Fibroblast of the conjunctiva (primary cell): Measurements from ENCODE around the gene MT1A.
"Not testable (repeated sequence)": the region's sequence is repeated elsewhere in the genome, so short reads cannot be mapped to it uniquely, and the experiment has no call there.

Source experiments
- DNase-seq: peaks from one replicate; pipeline ENCODE4 v3.0.0-alpha.2; 2010; ENCODE audit warnings: low read depth

The MT1A gene

DNA sequence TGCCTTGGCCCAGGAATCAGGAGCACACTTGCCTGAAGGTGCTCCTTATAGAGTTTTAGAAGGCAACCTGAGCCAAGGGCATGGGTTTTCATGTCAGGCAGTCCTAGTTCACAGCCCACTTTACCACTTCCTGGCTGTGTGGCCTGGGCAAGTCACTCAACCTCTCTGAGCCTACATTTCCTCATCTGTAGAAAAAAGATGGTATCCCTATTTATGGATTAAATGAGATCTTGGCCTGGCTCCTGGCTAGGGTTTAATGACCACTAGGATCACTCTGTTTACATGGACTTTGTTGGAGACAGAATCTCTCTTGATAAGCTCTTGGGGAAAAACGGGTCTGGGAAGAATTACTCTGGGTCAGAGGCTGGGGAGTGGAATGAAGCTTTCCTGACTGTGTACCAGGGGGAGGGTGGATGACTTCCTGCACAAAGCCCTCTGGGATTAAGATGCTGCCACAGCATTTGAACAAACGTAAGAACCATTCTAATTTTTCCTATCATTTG lies 27.8 kb upstream of the MT1A start:
- DNase-seq = no peak

DNA sequence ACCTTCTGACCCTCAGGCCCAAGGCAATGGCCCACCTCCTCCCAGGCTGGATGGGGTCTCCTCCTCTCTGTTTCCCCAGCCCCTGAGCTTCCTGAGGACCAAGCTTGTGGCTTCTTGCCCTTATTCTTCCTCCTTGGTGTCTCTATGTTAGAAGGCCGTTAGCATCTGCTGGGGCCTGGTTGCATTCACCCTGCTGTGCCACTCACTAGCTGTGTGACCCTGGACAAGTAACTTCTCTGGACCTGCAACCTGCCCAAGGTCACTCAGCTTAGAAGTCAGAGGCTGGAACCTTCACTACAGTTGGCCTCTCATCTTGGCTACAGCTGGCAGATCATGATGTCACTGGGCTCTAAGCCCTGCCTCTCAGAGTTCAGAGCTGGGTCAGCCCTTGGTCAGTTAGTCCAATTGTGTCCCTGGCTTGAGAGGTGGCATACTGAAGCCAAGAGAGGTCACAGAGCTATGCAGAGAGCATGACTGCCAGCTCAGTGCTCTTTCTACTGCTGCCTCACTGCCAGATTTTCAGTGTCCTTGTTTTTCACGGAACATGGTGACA lies 27.1 kb upstream of the MT1A start:
- no peak for DNase-seq

DNA sequence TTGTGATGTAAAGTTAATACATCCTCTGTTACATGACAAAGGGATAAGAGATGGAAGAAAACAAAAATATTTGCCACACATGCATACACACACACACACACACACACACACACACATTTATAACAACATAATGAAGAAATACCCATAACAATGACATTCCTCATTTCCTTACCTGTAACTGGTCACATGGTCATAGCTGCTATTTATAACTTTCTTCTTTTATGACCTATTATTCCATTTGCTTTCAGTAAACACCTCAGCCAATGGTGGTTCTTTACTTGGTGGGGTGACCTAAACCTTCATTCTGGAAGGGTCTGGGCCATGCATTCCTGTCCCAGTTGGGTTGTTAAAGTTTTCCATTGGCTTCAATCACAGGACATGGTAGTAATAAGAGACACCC lies 24.8 kb upstream of the MT1A start:
- DNase-seq = no peak

DNA sequence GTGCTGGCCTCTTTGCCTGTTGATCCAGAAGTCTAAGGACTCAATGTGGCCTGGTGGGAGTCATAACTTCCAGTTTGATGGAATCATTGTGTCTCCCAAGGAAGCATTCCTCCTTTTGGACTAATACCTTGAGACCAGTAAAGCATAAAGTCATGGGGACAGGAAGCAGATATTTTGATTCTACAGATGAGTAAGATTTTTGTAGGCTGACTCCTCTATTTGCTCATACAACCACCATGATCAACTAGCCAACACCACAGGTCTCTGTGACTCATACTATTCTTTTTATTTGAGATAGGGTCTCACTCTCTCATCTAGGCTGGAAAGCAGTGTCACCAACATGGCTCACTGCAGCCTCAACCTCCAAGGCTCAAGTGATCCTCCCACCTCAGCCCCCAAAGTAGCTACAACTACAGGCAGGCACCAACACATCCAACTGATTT lies 23.9 kb upstream of the MT1A start:
- no peak for DNase-seq

DNA sequence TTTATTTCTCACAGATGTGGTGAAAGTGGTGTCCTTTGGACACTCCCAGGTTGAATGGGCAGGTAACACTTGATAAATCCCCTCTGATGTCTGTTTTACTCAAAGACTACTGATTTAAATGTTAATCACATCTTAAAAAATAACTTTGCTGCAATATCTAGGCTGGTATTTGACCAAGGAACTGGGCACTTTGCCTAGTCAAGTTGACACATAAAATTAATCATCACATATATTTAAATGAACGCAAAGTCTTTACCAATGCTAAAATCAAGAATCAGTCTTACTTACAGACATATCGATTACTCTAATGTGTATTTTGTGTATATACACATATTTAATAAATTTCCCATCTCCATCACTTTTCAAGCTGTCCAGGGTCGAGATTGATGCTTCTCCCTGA lies 23.1 kb upstream of the MT1A start:
- DNase-seq = no peak

DNA sequence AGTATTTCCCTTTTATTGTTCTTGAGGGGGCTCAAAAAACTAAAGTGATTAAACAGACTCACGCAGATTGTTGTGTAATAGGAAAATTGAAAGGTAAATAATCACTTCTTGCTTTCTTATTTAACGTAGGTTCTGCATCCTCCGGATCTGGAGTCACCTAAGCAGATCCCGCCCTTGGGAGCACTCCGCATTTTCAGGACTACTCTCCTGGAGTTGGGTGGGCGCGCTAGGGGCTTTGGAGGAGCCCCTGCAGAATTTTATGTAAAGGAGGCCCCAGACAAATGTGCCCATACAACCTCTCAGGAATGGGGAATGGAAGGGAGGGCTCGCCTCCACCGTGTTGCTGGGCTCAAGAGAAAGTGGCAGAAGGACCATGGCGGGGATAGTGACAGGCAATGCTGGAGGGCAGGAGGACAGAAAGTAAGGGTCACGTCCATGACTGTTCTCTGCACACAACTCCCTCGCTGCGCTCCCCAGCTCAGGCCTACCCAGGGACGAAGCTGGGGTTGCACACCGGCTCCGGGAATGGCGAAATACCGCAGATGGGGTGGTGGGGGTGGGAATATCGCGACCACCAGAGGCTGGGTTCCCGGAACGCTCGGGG lies 21.8 kb upstream of the MT1A start:
- DNase-seq = no peak

DNA sequence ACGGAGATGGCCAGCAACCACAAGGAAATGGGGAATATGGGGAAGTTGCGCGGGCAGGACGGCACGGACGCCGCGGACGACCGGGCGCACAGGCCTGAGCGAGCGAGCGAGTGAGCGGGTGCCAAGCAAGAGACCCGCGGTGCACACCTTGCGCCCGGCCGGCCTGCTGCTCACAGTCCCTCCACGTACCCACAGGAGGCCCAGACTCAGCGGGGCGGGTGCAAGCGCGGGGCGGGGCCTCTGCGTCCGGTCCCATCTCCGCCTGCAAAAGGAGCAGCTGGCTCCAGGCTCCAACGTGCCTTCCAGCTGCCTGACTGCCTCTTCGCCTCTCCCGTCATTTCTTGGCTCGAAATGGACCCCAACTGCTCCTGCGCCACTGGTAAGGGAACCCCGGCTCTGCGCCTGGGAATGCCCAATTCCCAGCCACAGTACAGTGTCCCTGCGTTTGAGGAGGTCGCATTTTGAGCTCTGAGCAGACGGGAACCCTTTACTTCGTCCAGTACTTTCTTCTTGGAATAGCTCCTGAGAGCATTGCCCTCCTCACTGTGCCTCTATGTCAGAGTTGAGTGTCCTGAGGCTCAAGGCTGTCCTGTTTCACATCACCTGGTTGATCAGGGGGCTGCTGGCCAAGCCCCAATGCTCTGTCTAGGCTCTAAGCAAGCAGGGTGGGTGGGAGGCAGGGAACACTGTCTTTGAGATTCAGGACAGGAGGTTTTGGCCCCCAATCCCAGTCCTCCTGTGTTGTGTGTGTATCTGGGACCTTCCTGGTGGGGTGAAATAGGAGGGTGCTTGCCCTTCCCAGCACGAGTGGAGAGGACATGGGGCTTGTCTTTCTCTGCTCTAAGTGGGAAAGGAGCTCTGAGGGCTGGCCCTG lies 21.0 kb upstream of the MT1A start:
- DNase-seq = no peak

DNA sequence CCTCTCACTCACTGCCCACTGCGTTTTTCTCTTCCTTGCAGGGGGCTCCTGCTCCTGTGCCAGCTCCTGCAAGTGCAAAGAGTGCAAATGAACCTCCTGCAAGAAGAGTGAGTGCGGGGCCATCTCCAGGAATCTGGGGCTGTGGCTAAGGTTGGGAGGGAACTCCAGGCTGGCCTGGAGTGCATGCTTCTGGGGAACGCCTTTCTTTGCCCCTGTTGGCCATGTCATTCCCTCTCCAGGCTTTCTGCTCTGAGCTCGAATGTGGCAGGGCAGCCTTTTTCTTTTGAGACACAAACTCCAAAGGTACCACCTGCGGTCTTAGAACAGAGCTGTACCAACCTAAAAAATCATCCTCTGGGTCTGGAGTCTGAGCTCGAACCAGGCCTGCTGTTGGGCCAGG lies 20.3 kb upstream of the MT1A start:
- DNase-seq = no peak

DNA sequence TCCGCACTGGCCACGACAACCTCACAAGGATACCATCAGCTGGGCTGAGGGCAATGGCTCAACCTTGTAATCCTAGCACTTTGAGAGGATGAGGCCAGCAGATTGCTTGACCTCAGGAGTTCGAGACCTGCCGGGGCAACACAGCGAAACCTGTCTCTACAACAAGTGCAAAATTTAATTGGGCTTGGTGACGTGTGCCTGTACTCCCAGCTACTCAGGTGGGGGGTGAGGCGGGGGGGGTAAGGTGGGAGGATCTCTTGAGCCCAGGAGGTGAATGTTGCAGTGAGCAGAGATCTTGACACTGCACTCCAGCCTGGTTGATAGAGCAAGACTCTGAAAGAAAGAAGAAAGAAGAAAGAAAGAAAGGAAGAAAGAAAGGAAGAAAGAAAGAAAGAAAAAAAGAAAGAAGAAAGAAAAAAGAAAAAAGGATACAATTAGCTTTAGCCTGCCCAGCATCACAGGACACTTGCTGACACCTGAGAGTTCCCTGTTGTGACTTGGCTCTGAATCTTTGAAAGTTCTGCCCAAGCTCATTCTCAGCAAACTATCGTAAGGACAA lies 18.0 kb upstream of the MT1A start:
- DNase-seq = no peak

DNA sequence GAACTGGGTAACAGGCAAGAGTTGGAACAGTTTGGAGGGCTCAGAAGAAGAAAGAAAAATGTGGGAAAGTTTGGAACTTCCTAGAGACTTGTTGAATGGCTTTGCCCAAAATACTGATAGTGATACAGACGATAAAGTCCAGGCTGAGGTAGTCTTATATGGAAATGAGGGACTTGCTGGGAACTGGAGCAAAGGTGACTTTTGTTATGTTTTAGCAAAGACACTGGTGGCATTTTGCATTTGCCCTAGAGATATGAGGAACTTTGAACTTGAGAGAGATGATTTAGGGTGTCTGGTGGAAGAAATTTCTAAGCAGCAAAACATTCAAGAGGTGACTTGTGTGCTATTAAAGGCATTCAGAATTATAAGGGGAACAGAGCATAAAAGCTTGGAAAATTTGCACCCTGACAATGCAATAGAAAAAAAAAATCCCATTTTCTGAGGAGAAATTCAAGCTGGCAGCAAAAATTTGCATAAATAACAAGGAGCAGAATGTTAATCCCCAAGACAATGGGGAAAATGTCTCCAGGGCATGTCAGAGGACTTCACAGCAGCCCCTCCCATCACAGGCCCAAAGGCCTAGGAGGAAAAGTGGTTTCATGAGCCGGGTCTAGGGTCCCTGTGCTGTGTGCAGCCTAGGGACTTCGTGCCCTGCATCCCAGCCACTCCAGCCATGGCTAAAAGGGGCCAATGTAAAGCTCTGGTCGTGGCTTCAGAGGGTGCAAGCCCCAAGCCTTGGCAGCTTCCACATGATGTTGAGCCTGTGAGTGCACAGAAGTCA lies 16.6 kb upstream of the MT1A start:
- not testable (repeated sequence) for DNase-seq

DNA sequence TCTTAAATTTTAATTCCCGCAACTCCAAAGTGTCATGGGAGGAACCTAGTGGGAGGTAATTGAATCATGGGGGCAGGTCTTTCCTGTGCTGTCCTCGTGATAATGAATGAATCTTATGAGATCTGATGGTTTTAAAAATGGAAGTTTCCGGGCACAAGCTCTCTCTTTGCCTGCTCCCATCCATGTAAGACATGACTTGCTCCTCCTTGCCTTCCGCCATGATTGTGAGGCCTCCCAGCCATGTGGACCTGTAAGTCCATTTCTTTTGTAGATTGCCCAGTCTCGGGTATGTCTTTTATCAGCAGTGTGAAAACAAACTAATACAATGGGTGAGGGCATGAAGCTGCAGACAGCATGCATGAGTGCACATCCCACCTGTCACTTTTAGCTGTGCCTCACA lies 15.3 kb upstream of the MT1A start:
- DNase-seq = not testable (repeated sequence)

DNA sequence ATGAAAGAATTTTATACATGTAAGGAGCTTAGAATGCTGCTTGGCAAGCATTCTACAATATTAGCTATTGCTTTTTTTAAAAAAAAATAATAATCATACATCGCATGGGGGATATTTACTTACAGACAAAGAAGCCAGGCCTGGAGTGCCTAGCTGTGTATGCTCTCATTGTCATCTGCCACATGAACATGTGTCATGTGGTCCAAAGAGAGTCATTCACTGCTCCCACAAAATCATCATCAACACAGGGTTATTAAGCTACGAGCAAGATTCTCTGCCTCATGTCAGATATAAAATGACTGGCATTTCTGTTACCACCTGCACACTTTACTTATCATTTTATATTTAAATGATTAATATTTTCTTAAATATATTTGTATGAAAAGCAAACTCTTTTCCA lies 14.8 kb upstream of the MT1A start:
- DNase-seq = no peak

DNA sequence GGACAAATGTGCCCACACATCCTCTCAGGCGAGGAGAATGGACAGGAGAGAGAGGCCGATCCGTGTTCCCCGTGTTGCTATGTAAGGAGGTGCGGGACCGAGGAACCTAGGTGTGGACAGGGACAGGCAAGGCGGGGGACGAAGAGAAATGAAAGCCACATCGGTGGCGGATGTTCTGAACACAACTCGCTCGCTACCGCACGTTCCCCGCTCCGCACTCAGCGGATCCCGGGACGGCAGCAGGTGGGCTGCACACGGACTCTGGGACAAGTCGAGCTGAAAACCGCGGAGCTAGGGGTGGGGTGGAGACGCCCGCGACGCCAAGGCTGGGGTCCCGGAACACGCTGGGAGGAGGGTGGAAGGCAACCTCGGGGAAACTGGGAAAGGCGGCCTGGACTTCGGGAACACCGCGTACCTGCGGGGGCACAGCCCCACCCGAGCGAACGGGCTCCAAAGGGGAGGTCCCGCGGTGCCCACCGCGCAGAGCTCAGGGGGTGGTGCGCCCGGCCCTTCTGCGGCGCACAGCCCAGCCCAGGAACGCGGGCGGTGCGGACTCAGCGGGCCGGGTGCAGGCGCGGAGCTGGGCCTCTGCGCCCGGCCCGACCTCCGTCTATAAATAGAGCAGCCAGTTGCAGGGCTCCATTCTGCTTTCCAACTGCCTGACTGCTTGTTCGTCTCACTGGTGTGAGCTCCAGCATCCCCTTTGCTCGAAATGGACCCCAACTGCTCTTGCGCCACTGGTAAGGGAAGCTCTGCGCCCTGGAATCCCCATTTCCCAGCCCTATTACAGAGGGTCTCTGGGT lies 13.1 kb upstream of the MT1A start, which contains the start of gene MT1E:
MT1E (plus strand) TSS at position 642 of the 803 bp plus-strand sequence; CDS start at position 713, 71 bp downstream.
- DNase-seq = no peak

DNA sequence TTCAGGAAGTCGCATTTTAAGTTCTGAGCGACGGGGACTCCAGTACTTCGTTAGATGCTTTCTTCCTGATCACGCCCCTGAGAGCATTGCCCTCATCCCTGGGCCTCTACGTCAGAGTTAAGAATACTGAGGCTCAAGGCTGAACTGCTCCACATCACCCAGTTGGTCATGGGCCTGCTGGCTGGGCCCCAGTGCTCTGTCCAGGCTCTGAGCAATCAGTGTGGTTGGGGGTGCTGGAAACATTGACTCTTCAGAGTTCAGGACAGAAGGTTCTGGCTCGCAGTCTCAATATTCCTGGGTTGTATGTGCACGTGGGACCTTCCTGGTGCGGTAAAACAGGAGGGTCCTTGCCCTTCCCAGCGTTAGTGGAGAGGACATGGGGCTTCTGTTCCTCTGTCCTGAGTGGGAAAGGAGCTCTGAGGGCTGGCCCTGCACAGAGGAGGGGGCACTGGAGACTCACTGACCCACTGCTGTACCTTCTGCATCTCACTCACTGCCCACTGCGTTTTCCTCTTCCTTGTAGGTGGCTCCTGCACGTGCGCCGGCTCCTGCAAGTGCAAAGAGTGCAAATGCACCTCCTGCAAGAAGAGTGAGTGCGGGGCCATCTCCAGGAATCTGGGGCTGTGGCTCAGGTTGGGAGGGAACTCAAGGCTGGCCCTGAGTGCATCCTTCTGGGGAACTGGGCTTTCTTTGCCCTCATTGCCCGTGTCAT lies 12.4 kb upstream of the MT1A start:
- DNase-seq = peak; percentile 84

DNA sequence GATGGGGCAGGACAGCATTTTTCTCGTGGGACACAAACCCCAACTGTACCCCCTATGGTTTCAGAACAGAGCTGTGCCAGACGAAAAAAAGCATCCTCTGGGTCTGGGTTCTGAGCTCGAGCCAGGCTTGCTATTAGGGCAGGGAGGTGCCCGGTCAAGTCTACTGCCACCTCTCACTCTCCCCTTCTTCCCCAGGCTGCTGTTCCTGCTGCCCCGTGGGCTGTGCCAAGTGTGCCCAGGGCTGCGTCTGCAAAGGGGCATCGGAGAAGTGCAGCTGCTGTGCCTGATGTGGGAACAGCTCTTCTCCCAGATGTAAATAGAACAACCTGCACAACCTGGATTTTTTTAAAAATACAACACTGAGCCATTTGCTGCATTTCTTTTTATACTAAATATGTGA lies 11.8 kb upstream of the MT1A start:
- no peak for DNase-seq

DNA sequence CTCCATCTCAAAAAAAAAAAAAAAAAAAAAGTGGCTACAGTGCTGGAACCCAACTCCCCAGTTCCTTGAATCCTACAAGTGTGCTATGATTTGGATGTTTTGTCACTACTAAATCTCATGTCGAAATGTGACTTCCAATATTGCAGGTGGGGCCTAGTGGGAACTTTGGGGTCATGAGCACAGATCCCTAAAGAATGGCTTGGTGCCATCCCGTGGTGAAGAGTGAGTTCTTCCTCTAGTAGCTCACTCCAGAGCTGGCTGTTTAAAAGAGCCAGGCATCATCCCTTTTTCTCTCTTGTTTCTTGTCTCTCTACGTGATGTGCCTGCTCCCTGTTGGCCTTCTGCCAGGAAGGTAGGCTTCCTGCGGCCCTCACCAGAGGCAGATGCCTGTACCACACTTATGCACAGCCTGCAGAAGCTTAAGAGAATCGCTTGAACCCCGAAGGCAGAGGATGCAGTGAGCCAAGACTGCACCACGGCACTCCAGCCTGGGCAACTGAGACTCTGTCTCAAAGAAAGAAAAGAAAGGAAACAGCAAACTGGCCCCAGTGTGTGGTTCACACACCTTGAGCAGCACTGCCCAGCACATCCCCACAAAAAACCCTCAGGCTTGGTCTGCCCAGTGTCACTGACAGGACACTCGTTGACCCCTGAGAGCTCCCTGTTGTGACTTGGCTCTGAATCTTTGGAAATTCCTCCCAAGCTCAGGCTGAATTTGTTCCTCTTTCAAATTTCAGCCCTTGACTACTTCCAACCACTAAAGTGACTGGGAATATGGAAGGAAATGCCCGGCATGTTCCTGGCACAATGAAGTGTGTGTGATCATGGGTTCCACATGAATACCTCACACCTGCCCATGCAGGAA lies 9.7 kb upstream of the MT1A start:
- DNase-seq = no peak

DNA sequence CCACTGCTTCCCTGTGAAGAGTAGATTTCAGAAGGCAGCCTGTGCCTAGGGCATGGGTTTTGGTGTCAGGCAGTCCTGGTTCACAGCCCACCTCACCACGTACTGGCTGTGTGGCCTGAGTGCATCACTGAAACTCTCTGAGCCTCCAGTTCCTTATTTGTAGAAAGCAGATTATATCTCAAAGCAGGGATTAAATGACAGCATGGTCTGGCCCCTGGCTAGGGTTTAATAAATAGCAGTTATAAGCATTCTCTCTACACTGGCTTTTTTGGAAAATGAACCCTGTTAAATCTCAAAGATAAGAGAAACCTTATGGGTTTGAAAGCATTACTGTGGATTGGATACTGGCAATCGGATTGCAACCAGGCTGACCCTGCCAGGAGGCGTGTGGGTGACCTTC lies 8.9 kb upstream of the MT1A start:
- DNase-seq = no peak

DNA sequence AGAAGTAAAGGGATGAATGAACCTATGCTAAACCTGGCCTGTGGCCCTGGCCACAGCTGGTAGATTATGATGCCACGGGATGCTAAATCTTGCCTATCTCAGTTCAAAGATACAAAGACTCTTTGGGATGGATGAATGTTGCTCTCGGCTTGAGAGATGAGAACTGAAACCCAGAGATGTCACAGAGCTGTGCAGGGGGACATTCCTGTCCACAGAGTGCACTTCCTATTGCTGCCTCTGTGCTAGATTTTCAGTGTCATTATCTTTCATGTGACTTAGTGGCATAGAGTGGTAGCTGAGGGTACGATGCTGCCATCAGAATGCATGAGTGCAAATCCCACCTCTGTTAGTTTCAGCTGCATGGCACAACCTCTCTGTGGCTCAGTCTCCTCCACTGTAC lies 8.3 kb upstream of the MT1A start:
- no peak for DNase-seq

DNA sequence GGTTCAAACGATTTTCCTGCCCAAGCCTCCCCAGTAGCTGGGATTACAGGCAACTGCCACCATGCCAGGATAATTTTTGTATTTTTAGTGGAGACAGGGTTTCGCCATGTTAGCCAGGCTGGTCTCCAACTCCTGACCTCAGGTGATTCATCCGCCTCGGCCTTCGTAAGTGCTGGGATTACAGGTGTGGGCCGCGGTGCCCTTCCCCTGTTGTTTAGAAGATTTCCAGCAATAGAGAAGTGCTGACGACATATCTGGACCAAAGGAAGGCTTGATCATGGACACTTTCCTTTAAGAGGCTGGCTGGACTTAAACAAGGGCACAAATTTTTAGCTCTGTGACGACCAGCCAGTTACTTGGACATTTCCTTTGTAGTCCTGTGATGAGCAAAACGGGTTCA lies 7.3 kb upstream of the MT1A start:
- no peak for DNase-seq

DNA sequence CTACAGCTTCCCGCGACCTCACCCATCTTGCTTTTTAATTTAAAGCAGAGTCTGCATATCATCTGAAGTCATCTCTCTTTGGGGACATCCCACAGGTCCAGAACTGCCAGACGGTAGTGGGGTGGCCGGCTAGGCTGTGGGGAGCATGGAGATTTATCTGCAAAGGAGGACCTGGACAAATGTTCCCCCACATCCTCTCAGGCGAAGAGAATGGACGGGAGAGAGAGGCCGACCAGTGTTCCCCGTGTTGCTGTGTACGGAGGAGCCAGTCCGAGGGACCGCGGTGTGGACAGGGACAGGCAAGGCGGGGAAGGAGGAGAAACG lies 6.7 kb upstream of the MT1A start:
- DNase-seq = no peak
